NCI-H524 treated with DMSO at 0.1 percent for 48 hours (cell line): ENCODE results near the gene SPAG5.
A peak's percentile ranks its signal among the peaks of the same experiment; 100 is the strongest.

Source experiments
- DNase-seq: peaks from one replicate; lab custom pipeline; 2025; lab: John Stamatoyannopoulos, UW

Gene SPAG5

GRCh38 chr17:28573521-28573920 lies 25.3 kb downstream of the SPAG5 start:
- no peak for DNase-seq

GRCh38 chr17:28573040-28573380 lies 25.8 kb downstream of the SPAG5 start:
- DNase-seq, result no peak

- DNase-seq, result no peak
Measured at GRCh38 chr17:28572259-28573039, 26.4 kb downstream of the SPAG5 start.

- peak; percentile 93 for DNase-seq
Measured at GRCh38 chr17:28571361-28572122, 27.3 kb downstream of the SPAG5 start, which contains the start of gene PIGS. TSS of gene PIGS (minus strand) at chr17:28571524. CDS start at chr17:28571496, 28 bp downstream.

GRCh38 chr17:28570716-28571360 lies 28.0 kb downstream of the SPAG5 start:
- no peak for DNase-seq

- no peak for DNase-seq
Measured at GRCh38 chr17:28569446-28569845, 29.4 kb downstream of the SPAG5 start.

GRCh38 chr17:28567604-28568003 lies 31.2 kb downstream of the SPAG5 start:
- DNase-seq, result no peak

- DNase-seq, result no peak
Measured at GRCh38 chr17:28563475-28563874, 35.4 kb downstream of the SPAG5 start.

- no peak for DNase-seq
Measured at GRCh38 chr17:28555022-28555421, 43.8 kb downstream of the SPAG5 start.

- DNase-seq, result no peak
Measured at GRCh38 chr17:28554565-28554964, 44.3 kb downstream of the SPAG5 start.

- DNase-seq, result no peak
Measured at GRCh38 chr17:28553000-28553505, 45.8 kb downstream of the SPAG5 start.

- DNase-seq, result peak; percentile 32
Measured at GRCh38 chr17:28552176-28552999, 46.4 kb downstream of the SPAG5 start, which contains the start of gene UNC119. TSS of gene UNC119 (minus strand) at chr17:28552624. CDS start at chr17:28552557, 67 bp downstream.

- no peak for DNase-seq
Measured at GRCh38 chr17:28551421-28552175, 47.2 kb downstream of the SPAG5 start.

GRCh38 chr17:28550858-28551257 lies 48.0 kb downstream of the SPAG5 start:
- DNase-seq, result no peak

- no peak for DNase-seq
Measured at GRCh38 chr17:28549236-28550132, 49.3 kb downstream of the SPAG5 start.

- DNase-seq, result no peak
Measured at GRCh38 chr17:28548417-28549130, 50.3 kb downstream of the SPAG5 start.

GRCh38 chr17:28547623-28548416 lies 51.0 kb downstream of the SPAG5 start:
- peak; percentile 47 for DNase-seq

GRCh38 chr17:28547096-28547622 lies 51.7 kb downstream of the SPAG5 start:
- no peak for DNase-seq
